ENCODE measurements around the gene TENT4A.

Gene TENT4A

GRCh38 chr5:6722015-6722414, 8.8 kb downstream of the TENT4A start:
- Histone ChIP-seq H3K4me1 (ENCODE audit: control insufficient read depth, insufficient read depth, low read length) (peaks cover 13% of the 10 kb centered on the region), H3K4me3 (ENCODE audit: low read length) (peak overlapping the region; percentile 6), H3K36me3 (ENCODE audit: control insufficient read depth, insufficient read depth, low read length) (no peaks in the 10 kb centered on the region), H3K27ac (ENCODE audit: low read depth, low read length) (peak overlapping the region; percentile 31), H3K27me3 (ENCODE audit: control insufficient read depth, insufficient read depth, low read length) (no peaks in the 10 kb centered on the region), H3K9ac (ENCODE audit: low read length) (no peak overlapping the region)

- H3K4me1 ChIP-seq (ENCODE audit: control insufficient read depth, insufficient read depth, low read length) = peaks cover 11% of the 10 kb centered on the region
- H3K27ac ChIP-seq (ENCODE audit: low read depth, low read length) = no peak overlapping the region
- H3K9ac ChIP-seq (ENCODE audit: low read length) = no peak overlapping the region
Observed at GRCh38 chr5:6723122-6723815, 10.0 kb downstream of the TENT4A start.

GRCh38 chr5:6723816-6724300, 10.6 kb downstream of the TENT4A start:
- Histone ChIP-seq H3K27ac (ENCODE audit: low read depth, low read length) (no peak overlapping the region), H3K36me3 (ENCODE audit: control insufficient read depth, insufficient read depth, low read length) (no peaks in the 10 kb centered on the region), H3K9ac (ENCODE audit: low read length) (no peak overlapping the region), H3K27me3 (ENCODE audit: control insufficient read depth, insufficient read depth, low read length) (no peaks in the 10 kb centered on the region), H3K4me1 (ENCODE audit: control insufficient read depth, insufficient read depth, low read length) (peaks cover 11% of the 10 kb centered on the region), H3K4me3 (ENCODE audit: low read length) (no peak overlapping the region)

More at GRCh38 chr5:6723122-6723815, 10.0 kb downstream of the TENT4A start:
- Histone ChIP-seq H3K36me3 (ENCODE audit: control insufficient read depth, insufficient read depth, low read length) (no peaks in the 10 kb centered on the region), H3K4me3 (ENCODE audit: low read length) (no peak overlapping the region), H3K27me3 (ENCODE audit: control insufficient read depth, insufficient read depth, low read length) (no peaks in the 10 kb centered on the region)

- peaks cover 11% of the 10 kb centered on the region for H3K4me1 ChIP-seq (ENCODE audit: control insufficient read depth, insufficient read depth, low read length)
- no peaks in the 10 kb centered on the region for H3K27me3 ChIP-seq (ENCODE audit: control insufficient read depth, insufficient read depth, low read length)
Observed at GRCh38 chr5:6724321-6724929, 11.2 kb downstream of the TENT4A start.

GRCh38 chr5:6725421-6725820, 12.2 kb downstream of the TENT4A start:
- Histone ChIP-seq H3K4me3 (ENCODE audit: low read length) (no peak overlapping the region), H3K9ac (ENCODE audit: low read length) (no peak overlapping the region), H3K4me1 (ENCODE audit: control insufficient read depth, insufficient read depth, low read length) (peaks cover 11% of the 10 kb centered on the region), H3K27ac (ENCODE audit: low read depth, low read length) (no peak overlapping the region), H3K27me3 (ENCODE audit: control insufficient read depth, insufficient read depth, low read length) (no peaks in the 10 kb centered on the region), H3K36me3 (ENCODE audit: control insufficient read depth, insufficient read depth, low read length) (no peaks in the 10 kb centered on the region)

More at GRCh38 chr5:6724321-6724929, 11.2 kb downstream of the TENT4A start:
- no peak overlapping the region for H3K9ac ChIP-seq (ENCODE audit: low read length)
- no peaks in the 10 kb centered on the region for H3K36me3 ChIP-seq (ENCODE audit: control insufficient read depth, insufficient read depth, low read length)
- H3K4me3 ChIP-seq (ENCODE audit: low read length) = no peak overlapping the region
- H3K27ac ChIP-seq (ENCODE audit: low read depth, low read length) = no peak overlapping the region

GRCh38 chr5:6726006-6726405, 12.8 kb downstream of the TENT4A start:
- no peaks in the 10 kb centered on the region for H3K27me3 ChIP-seq (ENCODE audit: control insufficient read depth, insufficient read depth, low read length)
- peaks cover 7% of the 10 kb centered on the region for H3K4me1 ChIP-seq (ENCODE audit: control insufficient read depth, insufficient read depth, low read length)
- no peak overlapping the region for H3K4me3 ChIP-seq (ENCODE audit: low read length)
- no peaks in the 10 kb centered on the region for H3K36me3 ChIP-seq (ENCODE audit: control insufficient read depth, insufficient read depth, low read length)
- H3K9ac ChIP-seq (ENCODE audit: low read length) = no peak overlapping the region
- H3K27ac ChIP-seq (ENCODE audit: low read depth, low read length) = no peak overlapping the region

GRCh38 chr5:6727231-6727630, 14.0 kb downstream of the TENT4A start:
- no peaks in the 10 kb centered on the region for H3K36me3 ChIP-seq (ENCODE audit: control insufficient read depth, insufficient read depth, low read length)
- no peaks in the 10 kb centered on the region for H3K27me3 ChIP-seq (ENCODE audit: control insufficient read depth, insufficient read depth, low read length)
- no peak overlapping the region for H3K4me3 ChIP-seq (ENCODE audit: low read length)
- no peak overlapping the region for H3K27ac ChIP-seq (ENCODE audit: low read depth, low read length)
- no peaks in the 10 kb centered on the region for H3K4me1 ChIP-seq (ENCODE audit: control insufficient read depth, insufficient read depth, low read length)
- H3K9ac ChIP-seq (ENCODE audit: low read length) = no peak overlapping the region

- H3K4me1 ChIP-seq (ENCODE audit: control insufficient read depth, insufficient read depth, low read length) = peaks cover 6% of the 10 kb centered on the region
- H3K36me3 ChIP-seq (ENCODE audit: control insufficient read depth, insufficient read depth, low read length) = no peaks in the 10 kb centered on the region
- no peak overlapping the region for H3K9ac ChIP-seq (ENCODE audit: low read length)
- no peaks in the 10 kb centered on the region for H3K27me3 ChIP-seq (ENCODE audit: control insufficient read depth, insufficient read depth, low read length)
- no peak overlapping the region for H3K27ac ChIP-seq (ENCODE audit: low read depth, low read length)
- no peak overlapping the region for H3K4me3 ChIP-seq (ENCODE audit: low read length)
Observed at GRCh38 chr5:6728011-6728794, 15.0 kb downstream of the TENT4A start.

GRCh38 chr5:6728795-6729183, 15.6 kb downstream of the TENT4A start:
- peaks cover 9% of the 10 kb centered on the region for H3K4me1 ChIP-seq (ENCODE audit: control insufficient read depth, insufficient read depth, low read length)

GRCh38 chr5:6729386-6730310, 16.4 kb downstream of the TENT4A start:
- H3K4me1 ChIP-seq (ENCODE audit: control insufficient read depth, insufficient read depth, low read length) = peaks cover 9% of the 10 kb centered on the region
- H3K36me3 ChIP-seq (ENCODE audit: control insufficient read depth, insufficient read depth, low read length) = no peaks in the 10 kb centered on the region
- H3K4me3 ChIP-seq (ENCODE audit: low read length) = no peak overlapping the region
- H3K27ac ChIP-seq (ENCODE audit: low read depth, low read length) = no peak overlapping the region
- no peak overlapping the region for H3K9ac ChIP-seq (ENCODE audit: low read length)
- no peaks in the 10 kb centered on the region for H3K27me3 ChIP-seq (ENCODE audit: control insufficient read depth, insufficient read depth, low read length)

More at GRCh38 chr5:6728795-6729183, 15.6 kb downstream of the TENT4A start:
- Histone ChIP-seq H3K9ac (ENCODE audit: low read length) (no peak overlapping the region), H3K36me3 (ENCODE audit: control insufficient read depth, insufficient read depth, low read length) (no peaks in the 10 kb centered on the region), H3K27ac (ENCODE audit: low read depth, low read length) (no peak overlapping the region), H3K4me3 (ENCODE audit: low read length) (no peak overlapping the region), H3K27me3 (ENCODE audit: control insufficient read depth, insufficient read depth, low read length) (no peaks in the 10 kb centered on the region)

GRCh38 chr5:6730407-6730806, 17.2 kb downstream of the TENT4A start:
- Histone ChIP-seq H3K4me3 (ENCODE audit: low read length) (no peak overlapping the region), H3K4me1 (ENCODE audit: control insufficient read depth, insufficient read depth, low read length) (peaks cover 9% of the 10 kb centered on the region), H3K27me3 (ENCODE audit: control insufficient read depth, insufficient read depth, low read length) (no peaks in the 10 kb centered on the region), H3K36me3 (ENCODE audit: control insufficient read depth, insufficient read depth, low read length) (no peaks in the 10 kb centered on the region), H3K27ac (ENCODE audit: low read depth, low read length) (no peak overlapping the region), H3K9ac (ENCODE audit: low read length) (no peak overlapping the region)
